DMS 273 (cell line): ENCODE measurements around the gene BLACAT1.
A peak's percentile ranks its signal among the peaks of the same experiment; 100 is the strongest.
"Not testable (repeated sequence)": the region's sequence is repeated elsewhere in the genome, so short reads cannot be mapped to it uniquely, and the experiment has no call there.

Experiments
- DNase-seq: peaks from one replicate; lab custom pipeline; 2025; ENCODE audit not compliant: unreplicated experiment; lab: John Stamatoyannopoulos, UW

The BLACAT1 gene

GRCh38 chr1:205442051-205442725 is 13.7 kb downstream of the BLACAT1 start:
- DNase-seq = no peak

DNA sequence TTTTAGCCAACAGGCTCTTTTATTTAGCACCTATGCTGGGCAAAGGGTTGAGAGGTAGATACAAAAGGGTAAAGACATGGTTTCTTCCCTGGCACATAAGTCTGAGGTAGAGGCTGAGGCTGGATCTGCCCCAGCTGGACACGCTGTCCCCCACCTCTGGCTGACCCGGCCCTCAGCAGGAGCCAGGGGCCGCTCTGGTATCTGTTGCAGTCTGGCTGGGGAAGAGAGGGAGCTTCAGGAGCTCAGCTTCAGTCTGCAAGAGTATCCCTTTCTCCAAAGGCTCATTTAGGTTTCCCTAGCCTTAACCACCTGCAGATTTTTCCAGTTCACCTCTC is 14.2 kb downstream of the BLACAT1 start:
- no peak for DNase-seq

GRCh38 chr1:205441318-205441633 is 14.6 kb downstream of the BLACAT1 start:
- no peak for DNase-seq

- DNase-seq = peak; percentile 36
Measured at GRCh38 chr1:205440476-205441317, 15.1 kb downstream of the BLACAT1 start.

DNA sequence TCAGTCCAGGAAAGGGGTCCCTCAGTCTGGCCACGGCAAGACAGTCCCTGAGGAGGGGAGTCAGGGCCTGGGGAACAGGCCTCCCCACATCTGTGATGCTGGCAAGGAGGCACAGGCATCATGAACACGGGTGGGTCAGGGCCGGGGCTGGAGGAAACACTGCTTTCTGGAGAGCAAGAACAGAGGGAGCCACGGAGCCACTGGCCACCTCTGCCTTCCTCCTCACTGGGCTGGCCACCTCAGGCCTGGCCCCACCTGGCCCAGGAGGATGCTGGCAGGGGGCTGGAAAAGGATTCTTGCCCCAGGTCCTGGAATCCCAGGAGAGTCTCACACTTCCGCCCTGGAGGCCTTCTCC is 15.7 kb downstream of the BLACAT1 start:
- DNase-seq = no peak

- DNase-seq = peak; percentile 93
Measured at GRCh38 chr1:205438213-205439158, 17.4 kb downstream of the BLACAT1 start.

DNA sequence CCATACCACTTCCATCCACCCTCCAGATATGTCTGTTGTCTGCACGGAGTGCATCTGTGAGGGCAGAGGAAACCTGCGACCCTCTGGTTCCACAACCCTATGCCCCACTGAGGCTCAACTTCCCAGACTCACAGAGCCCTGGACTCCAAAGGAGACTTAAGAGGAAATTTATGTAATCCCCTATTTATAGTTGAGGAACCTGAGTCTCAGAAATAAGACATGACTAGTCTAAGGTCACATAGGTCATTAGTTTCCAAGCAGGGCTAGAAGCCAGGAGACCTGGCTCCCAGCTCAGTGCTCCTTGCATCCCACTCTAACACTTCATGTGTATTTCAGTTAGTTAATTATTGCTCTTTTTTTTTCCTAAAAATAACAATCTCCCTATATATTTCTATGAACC is 18.3 kb downstream of the BLACAT1 start:
- no peak for DNase-seq

GRCh38 chr1:205436776-205437410 is 19.0 kb downstream of the BLACAT1 start:
- no peak for DNase-seq

GRCh38 chr1:205435578-205436573 is 20.0 kb downstream of the BLACAT1 start:
- DNase-seq = peak; percentile 79

DNA sequence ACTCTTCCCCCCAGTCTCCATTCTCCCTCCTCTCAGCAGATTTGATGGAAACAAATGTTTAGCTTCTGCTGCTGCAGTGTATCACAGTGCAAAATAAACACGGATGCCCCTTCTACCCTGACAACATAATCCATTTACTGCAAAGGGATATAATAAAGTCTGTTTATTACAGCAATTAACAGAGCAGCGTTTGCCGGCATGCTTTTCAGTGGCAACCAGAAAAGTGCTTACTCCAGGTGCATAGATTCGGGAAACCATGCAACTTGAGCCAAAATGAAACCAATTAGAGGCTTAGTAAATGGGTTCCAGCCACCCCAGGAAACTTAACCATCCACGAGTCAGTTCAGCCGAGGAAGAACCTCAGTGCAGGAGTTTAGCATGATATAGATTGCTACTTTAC is 21.1 kb downstream of the BLACAT1 start:
- DNase-seq = no peak

GRCh38 chr1:205432692-205433091 is 23.2 kb downstream of the BLACAT1 start:
- not testable (repeated sequence) for DNase-seq

DNA sequence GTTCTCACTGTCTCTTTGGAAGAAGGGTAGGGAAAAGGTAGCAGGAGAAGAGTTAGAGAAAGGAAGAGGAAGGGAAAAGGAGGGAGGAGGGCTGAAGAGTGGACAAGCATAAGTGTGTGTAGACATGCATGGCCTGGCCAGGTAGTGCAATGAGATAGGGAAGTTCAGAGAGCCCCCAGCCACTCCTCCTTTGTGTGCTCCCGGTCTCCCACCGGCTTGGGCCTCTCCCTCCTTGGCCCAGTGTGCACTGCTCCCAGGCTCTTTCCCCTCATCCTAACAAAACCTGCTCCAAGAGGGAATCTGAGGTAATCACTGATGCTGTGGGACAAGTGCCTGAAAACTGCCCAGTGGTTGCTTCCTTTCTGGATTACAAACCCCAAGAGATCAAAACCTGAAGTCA is 23.7 kb downstream of the BLACAT1 start:
- no peak for DNase-seq

- peak; percentile 72 for DNase-seq
Measured at GRCh38 chr1:205430696-205431305, 25.0 kb downstream of the BLACAT1 start.

- DNase-seq = no peak
Measured at GRCh38 chr1:205429762-205430695, 25.8 kb downstream of the BLACAT1 start.

DNA sequence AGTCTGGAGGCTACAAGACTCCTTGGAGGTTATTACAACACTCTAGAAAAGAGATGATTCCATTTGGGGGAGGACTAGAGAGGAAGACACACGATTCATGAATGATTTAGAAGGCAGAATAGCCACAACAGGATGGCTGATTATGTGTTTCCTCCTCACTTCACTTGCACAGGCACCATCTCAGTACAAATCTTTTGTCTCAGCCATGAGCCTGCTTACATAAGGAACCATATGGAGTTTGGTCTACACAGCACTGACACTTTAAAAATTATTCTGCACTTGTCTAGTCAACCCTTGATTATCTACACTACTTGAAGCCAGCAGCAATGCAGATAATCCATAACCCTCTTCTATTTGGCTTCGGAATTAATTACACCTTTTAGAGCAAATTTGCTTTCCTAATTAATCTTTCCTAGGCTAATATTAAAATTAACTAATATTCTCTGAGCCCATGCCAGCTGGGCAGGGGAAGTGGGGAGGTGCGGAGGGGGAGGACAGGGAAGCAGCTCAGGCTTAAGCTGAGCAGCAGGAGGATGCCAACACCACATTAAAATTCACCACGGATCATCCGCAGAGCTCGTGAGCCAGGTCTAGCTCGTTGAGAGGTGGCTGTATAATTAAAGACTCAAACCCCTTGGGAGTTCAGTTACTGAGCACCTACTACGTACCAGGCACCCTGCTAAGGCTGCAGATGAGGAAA is 30.8 kb downstream of the BLACAT1 start:
- DNase-seq = no peak

- DNase-seq = no peak
Measured at GRCh38 chr1:205423814-205424399, 31.9 kb downstream of the BLACAT1 start.

DNA sequence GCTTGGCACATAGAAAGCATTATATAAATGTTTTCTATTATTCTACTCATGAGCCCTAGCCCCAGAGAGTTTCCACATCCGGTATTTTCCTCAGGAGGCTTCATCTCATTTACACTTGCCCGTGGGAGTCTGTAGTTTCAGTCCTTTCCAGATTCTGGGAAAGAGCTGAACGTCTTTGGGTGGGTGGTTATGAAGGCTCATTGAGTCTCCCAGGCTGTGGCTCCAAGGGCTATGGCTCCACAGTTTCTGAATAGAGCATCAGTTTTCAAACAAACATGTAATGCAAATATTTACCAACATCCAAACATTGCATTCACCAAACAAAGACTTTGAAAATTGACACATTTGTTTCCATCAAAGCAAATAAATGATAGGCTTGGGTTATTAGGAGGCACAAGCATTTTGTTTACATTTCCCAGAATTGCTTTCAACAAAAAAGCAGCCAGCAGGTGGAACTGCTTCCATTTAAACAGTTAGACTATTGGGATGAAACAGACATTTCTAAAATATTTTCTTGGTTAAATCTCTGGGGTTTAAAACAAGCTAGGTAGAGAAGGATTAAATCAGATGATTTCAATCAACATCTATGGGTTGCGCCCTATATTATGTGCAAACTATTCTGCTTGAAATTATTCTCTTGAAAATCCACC is 32.7 kb downstream of the BLACAT1 start:
- DNase-seq = no peak
